Keratinocyte (primary cell): ENCODE results near the gene GSTM1.
"Not testable (repeated sequence)": the region's sequence is repeated elsewhere in the genome, so short reads cannot be mapped to it uniquely, and the experiment has no call there.

Experiments used
- CTCF ChIP-seq, 3 experiments: IDR thresholded peaks in 1 of 3; conservative IDR thresholded peaks in 1 of 3; optimal IDR thresholded peaks in 1 of 3; 2 replicates in 2 of 3; 3 replicates in 1 of 3; pipeline versions ENCODE3 to v1.5.1; 2011; ENCODE audit warnings: low read length in 3 of 3, mild to moderate bottlenecking in 3 of 3, moderate library complexity in 2 of 3, control low read depth in 1 of 3, inconsistent platforms in 1 of 3; ENCODE audit not compliant: insufficient read depth in 2 of 3; ENCODE audit errors: extremely low read depth in 1 of 3
- EZH2 ChIP-seq: IDR thresholded peaks from one replicate; pipeline ENCODE4 v1.6.1; 2012; ENCODE audit warnings: inconsistent platforms, mild to moderate bottlenecking, low read length, moderate library complexity

GRCh38 chr1:109702940-109703339 is 15.3 kb downstream of the GSTM1 start:
- TF ChIP-seq EZH2; CTCF (optimal IDR thresholded peaks at IDR 0.05 in 1 of 3, IDR thresholded peaks at IDR 0.05 in 1 of 3, conservative IDR thresholded peaks at IDR 0.05 in 1 of 3; ENCODE audit: extremely low read depth in 1 of 3, insufficient read depth in 2 of 3, low read length in 3 of 3): not testable (repeated sequence)
